ENCODE data around the gene CST5.
"Not testable (repeated sequence)": the region's sequence is repeated elsewhere in the genome, so short reads cannot be mapped to it uniquely, and the experiment has no call there.

CST5 gene

GRCh38 chr20:23875606-23876237, 3.8 kb downstream of the CST5 start:
- Histone ChIP-seq H3K4me3 (ENCODE audit: low read length) (no peak overlapping the region), H3K27ac (ENCODE audit: low read length) (no peak overlapping the region), H3K9me3 (ENCODE audit: control insufficient read depth, insufficient read depth, low read length) (no peaks in the 10 kb centered on the region), H3K4me1 (ENCODE audit: control insufficient read depth, insufficient read depth, low read length) (no peaks in the 10 kb centered on the region; the same call in 1 of the 2 replicates), H3K36me3 (ENCODE audit: control insufficient read depth, insufficient read depth, low read length) (no peaks in the 10 kb centered on the region), H3K27me3 (ENCODE audit: control insufficient read depth, insufficient read depth, low read length) (no peaks in the 10 kb centered on the region)
- no CpG with 5 or more reads among the region's 6 CpGs for WGBS (ENCODE audit: insufficient coverage, insufficient read length)
- DNase-seq (ENCODE audit: low read depth, low spot score) = no peak

GRCh38 chr20:23874747-23875146, 4.8 kb downstream of the CST5 start:
- no peak for DNase-seq (ENCODE audit: low read depth, low spot score)
- no CpG with 5 or more reads among the region's 5 CpGs for WGBS (ENCODE audit: insufficient coverage, insufficient read length)

GRCh38 chr20:23873370-23874015, 6.1 kb downstream of the CST5 start:
- no peaks in the 10 kb centered on the region; the same call in 1 of the 2 replicates for H3K4me1 ChIP-seq (ENCODE audit: control insufficient read depth, insufficient read depth, low read length)
- no peak overlapping the region for H3K4me3 ChIP-seq (ENCODE audit: low read length)
- H3K36me3 ChIP-seq (ENCODE audit: control insufficient read depth, insufficient read depth, low read length) = no peaks in the 10 kb centered on the region
- no peaks in the 10 kb centered on the region for H3K9me3 ChIP-seq (ENCODE audit: control insufficient read depth, insufficient read depth, low read length)
- WGBS (ENCODE audit: insufficient coverage, insufficient read length) = no CpG with 5 or more reads among the region's 3 CpGs
- no peak for DNase-seq (ENCODE audit: low read depth, low spot score)
- no peak overlapping the region for H3K27ac ChIP-seq (ENCODE audit: low read length)
- H3K27me3 ChIP-seq (ENCODE audit: control insufficient read depth, insufficient read depth, low read length) = no peaks in the 10 kb centered on the region

More at GRCh38 chr20:23874747-23875146, 4.8 kb downstream of the CST5 start:
- Histone ChIP-seq H3K4me3 (ENCODE audit: low read length) (no peak overlapping the region), H3K27ac (ENCODE audit: low read length) (no peak overlapping the region), H3K4me1 (ENCODE audit: control insufficient read depth, insufficient read depth, low read length) (no peaks in the 10 kb centered on the region; the same call in 1 of the 2 replicates), H3K9me3 (ENCODE audit: control insufficient read depth, insufficient read depth, low read length) (no peaks in the 10 kb centered on the region), H3K27me3 (ENCODE audit: control insufficient read depth, insufficient read depth, low read length) (no peaks in the 10 kb centered on the region), H3K36me3 (ENCODE audit: control insufficient read depth, insufficient read depth, low read length) (no peaks in the 10 kb centered on the region)

GRCh38 chr20:23872065-23872464, 7.5 kb downstream of the CST5 start:
- Histone ChIP-seq H3K27ac (ENCODE audit: low read length) (no peak overlapping the region), H3K4me1 (ENCODE audit: control insufficient read depth, insufficient read depth, low read length) (peaks cover 2% of the 10 kb centered on the region; the same call in 1 of the 2 replicates), H3K27me3 (ENCODE audit: control insufficient read depth, insufficient read depth, low read length) (no peaks in the 10 kb centered on the region), H3K9me3 (ENCODE audit: control insufficient read depth, insufficient read depth, low read length) (no peaks in the 10 kb centered on the region), H3K4me3 (ENCODE audit: low read length) (no peak overlapping the region), H3K36me3 (ENCODE audit: control insufficient read depth, insufficient read depth, low read length) (no peaks in the 10 kb centered on the region)
- no CpG with 5 or more reads among the region's 1 CpG for WGBS (ENCODE audit: insufficient coverage, insufficient read length)
- no peak for DNase-seq (ENCODE audit: low read depth, low spot score)

- no CpG with 5 or more reads among the region's 4 CpGs for WGBS (ENCODE audit: insufficient coverage, insufficient read length)
- H3K4me3 ChIP-seq (ENCODE audit: low read length) = no peak overlapping the region
- H3K36me3 ChIP-seq (ENCODE audit: control insufficient read depth, insufficient read depth, low read length) = no peaks in the 10 kb centered on the region
- H3K9me3 ChIP-seq (ENCODE audit: control insufficient read depth, insufficient read depth, low read length) = no peaks in the 10 kb centered on the region
- no peaks in the 10 kb centered on the region for H3K27me3 ChIP-seq (ENCODE audit: control insufficient read depth, insufficient read depth, low read length)
- H3K4me1 ChIP-seq (ENCODE audit: control insufficient read depth, insufficient read depth, low read length) = peaks cover 2% of the 10 kb centered on the region; the same call in 1 of the 2 replicates
- DNase-seq (ENCODE audit: low read depth, low spot score) = no peak
- H3K27ac ChIP-seq (ENCODE audit: low read length) = no peak overlapping the region
Measured at GRCh38 chr20:23870461-23870860, 9.1 kb downstream of the CST5 start.

- peaks cover 2% of the 10 kb centered on the region; the same call in 1 of the 2 replicates for H3K4me1 ChIP-seq (ENCODE audit: control insufficient read depth, insufficient read depth, low read length)
- no peaks in the 10 kb centered on the region for H3K36me3 ChIP-seq (ENCODE audit: control insufficient read depth, insufficient read depth, low read length)
- H3K4me3 ChIP-seq (ENCODE audit: low read length) = no peak overlapping the region
- no CpG with 5 or more reads among the region's 2 CpGs for WGBS (ENCODE audit: insufficient coverage, insufficient read length)
- no peaks in the 10 kb centered on the region for H3K27me3 ChIP-seq (ENCODE audit: control insufficient read depth, insufficient read depth, low read length)
- DNase-seq (ENCODE audit: low read depth, low spot score) = no peak
- H3K9me3 ChIP-seq (ENCODE audit: control insufficient read depth, insufficient read depth, low read length) = no peaks in the 10 kb centered on the region
- H3K27ac ChIP-seq (ENCODE audit: low read length) = no peak overlapping the region
Measured at GRCh38 chr20:23869520-23869919, 10.0 kb downstream of the CST5 start.

- no peak overlapping the region for H3K4me3 ChIP-seq (ENCODE audit: low read length)
- H3K27ac ChIP-seq (ENCODE audit: low read length) = no peak overlapping the region
- H3K36me3 ChIP-seq (ENCODE audit: control insufficient read depth, insufficient read depth, low read length) = no peaks in the 10 kb centered on the region
- no CpG with 5 or more reads among the region's 5 CpGs for WGBS (ENCODE audit: insufficient coverage, insufficient read length)
- H3K4me1 ChIP-seq (ENCODE audit: control insufficient read depth, insufficient read depth, low read length) = peaks cover 2% of the 10 kb centered on the region; the same call in 1 of the 2 replicates
- H3K9me3 ChIP-seq (ENCODE audit: control insufficient read depth, insufficient read depth, low read length) = no peaks in the 10 kb centered on the region
- no peak for DNase-seq (ENCODE audit: low read depth, low spot score)
- H3K27me3 ChIP-seq (ENCODE audit: control insufficient read depth, insufficient read depth, low read length) = no peaks in the 10 kb centered on the region
Measured at GRCh38 chr20:23868321-23868720, 11.2 kb downstream of the CST5 start.

GRCh38 chr20:23867152-23867776, 12.3 kb downstream of the CST5 start:
- Histone ChIP-seq H3K27ac (ENCODE audit: low read length) (no peak overlapping the region), H3K4me1 (ENCODE audit: control insufficient read depth, insufficient read depth, low read length) (peaks cover 2% of the 10 kb centered on the region; the same call in 1 of the 2 replicates), H3K27me3 (ENCODE audit: control insufficient read depth, insufficient read depth, low read length) (no peaks in the 10 kb centered on the region), H3K36me3 (ENCODE audit: control insufficient read depth, insufficient read depth, low read length) (no peaks in the 10 kb centered on the region), H3K9me3 (ENCODE audit: control insufficient read depth, insufficient read depth, low read length) (no peaks in the 10 kb centered on the region), H3K4me3 (ENCODE audit: low read length) (no peak overlapping the region)
- DNase-seq (ENCODE audit: low read depth, low spot score) = no peak
- WGBS (ENCODE audit: insufficient coverage, insufficient read length) = no CpG with 5 or more reads among the region's 9 CpGs

- H3K36me3 ChIP-seq (ENCODE audit: control insufficient read depth, insufficient read depth, low read length); H3K9me3 ChIP-seq (ENCODE audit: control insufficient read depth, insufficient read depth, low read length); DNase-seq (ENCODE audit: low read depth, low spot score); H3K27me3 ChIP-seq (ENCODE audit: control insufficient read depth, insufficient read depth, low read length); H3K4me3 ChIP-seq (ENCODE audit: low read length); H3K27ac ChIP-seq (ENCODE audit: low read length); H3K4me1 ChIP-seq (ENCODE audit: control insufficient read depth, insufficient read depth, low read length): not testable (repeated sequence)
- WGBS (ENCODE audit: insufficient coverage, insufficient read length) = no CpG with 5 or more reads among the region's 10 CpGs
Measured at GRCh38 chr20:23860771-23861170, 18.8 kb downstream of the CST5 start.

- no CpG with 5 or more reads among the region's 9 CpGs for WGBS (ENCODE audit: insufficient coverage, insufficient read length)
- Histone ChIP-seq H3K4me3 (ENCODE audit: low read length) (no peak overlapping the region), H3K9me3 (ENCODE audit: control insufficient read depth, insufficient read depth, low read length) (no peaks in the 10 kb centered on the region), H3K4me1 (ENCODE audit: control insufficient read depth, insufficient read depth, low read length) (no peaks in the 10 kb centered on the region), H3K27me3 (ENCODE audit: control insufficient read depth, insufficient read depth, low read length) (no peaks in the 10 kb centered on the region), H3K27ac (ENCODE audit: low read length) (no peak overlapping the region), H3K36me3 (ENCODE audit: control insufficient read depth, insufficient read depth, low read length) (no peaks in the 10 kb centered on the region)
- DNase-seq (ENCODE audit: low read depth, low spot score) = no peak
Measured at GRCh38 chr20:23857962-23858595, 21.5 kb downstream of the CST5 start.

All from iPS DF 6.9 (cell line).